HG03354 (cell line): ENCODE measurements around the gene TRAT1.
"Not testable (repeated sequence)": the region's sequence is repeated elsewhere in the genome, so short reads cannot be mapped to it uniquely, and the experiment has no call there.

ENCODE experiments used
- ATAC-seq: cut with Tn5 transposase; IDR thresholded peaks from one replicate; pipeline ENCODE4 v1.9.1; 2021; ENCODE audit warnings: mild to moderate bottlenecking; ENCODE audit not compliant: unreplicated experiment, poor library complexity, severe bottlenecking

TRAT1 gene

GRCh38 chr3:108822123-108822897 is at the start of gene TRAT1:
TSS of gene TRAT1 (plus strand) at chr3:108822786. CDS start at chr3:108822928, 142 bp downstream.
- ATAC-seq = no peak

- no peak for ATAC-seq
Measured at GRCh38 chr3:108775649-108776048, 46.9 kb upstream of the TRAT1 start.

- ATAC-seq = no peak
Measured at GRCh38 chr3:108779496-108779895, 43.1 kb upstream of the TRAT1 start.

- no peak for ATAC-seq
Measured at GRCh38 chr3:108780235-108780634, 42.4 kb upstream of the TRAT1 start.

GRCh38 chr3:108791473-108791872 is 31.1 kb upstream of the TRAT1 start:
- ATAC-seq = no peak

GRCh38 chr3:108804437-108804836 is 18.1 kb upstream of the TRAT1 start:
- no peak for ATAC-seq

- ATAC-seq = no peak
Measured at GRCh38 chr3:108804966-108805365, 17.6 kb upstream of the TRAT1 start.

- no peak for ATAC-seq
Measured at GRCh38 chr3:108806316-108806715, 16.3 kb upstream of the TRAT1 start.

- ATAC-seq = peak; percentile 76
Measured at GRCh38 chr3:108818404-108818803, 4.2 kb upstream of the TRAT1 start.

GRCh38 chr3:108820586-108820985 is 2.0 kb upstream of the TRAT1 start:
- ATAC-seq = no peak

GRCh38 chr3:108823227-108823626 is 641 bp downstream of the TRAT1 start:
- ATAC-seq = no peak

- ATAC-seq = not testable (repeated sequence)
Measured at GRCh38 chr3:108823803-108824202, 1.2 kb downstream of the TRAT1 start.

- no peak for ATAC-seq
Measured at GRCh38 chr3:108826309-108827187, 4.0 kb downstream of the TRAT1 start.

GRCh38 chr3:108830381-108830780 is 7.8 kb downstream of the TRAT1 start:
- no peak for ATAC-seq

- no peak for ATAC-seq
Measured at GRCh38 chr3:108830991-108831614, 8.5 kb downstream of the TRAT1 start.

GRCh38 chr3:108833611-108834010 is 11.0 kb downstream of the TRAT1 start:
- ATAC-seq = no peak

- ATAC-seq = no peak
Measured at GRCh38 chr3:108834551-108834950, 12.0 kb downstream of the TRAT1 start.

GRCh38 chr3:108835101-108835500 is 12.5 kb downstream of the TRAT1 start:
- no peak for ATAC-seq

GRCh38 chr3:108838436-108838835 is 15.8 kb downstream of the TRAT1 start:
- ATAC-seq = no peak

- no peak for ATAC-seq
Measured at GRCh38 chr3:108845709-108846293, 23.2 kb downstream of the TRAT1 start.
